H1 (cell line): Measurements from ENCODE around the gene SMARCAL1. TPM values are rescaled to one million over a fixed set of nuclear protein-coding genes. Genes with fewer than 3 reads are reported as not detected.

ENCODE experiments used
- CTCF ChIA-PET: fragments of 300-600 bp; sonication (Branson Sonifier 250); formaldehyde crosslinking; loops from one replicate; lab custom pipeline; 2021; ENCODE audit not compliant: partially characterized antibody; lab: Charles Lee
- POLR2A ChIA-PET: fragments of 300-600 bp; sonication (Branson Sonifier 250); formaldehyde crosslinking; loops from one replicate; lab custom pipeline; 2021; ENCODE audit warnings: inconsistent platforms; ENCODE audit not compliant: partially characterized antibody; lab: Charles Lee
- DNase-seq, 2 experiments: peaks; one replicate each; pipeline versions ENCODE4 v3.0.0 to v3.0.0-alpha.2; 2010 to 2022; ENCODE audit warnings: low spot score in 2 of 2, low read depth in 1 of 2, mixed read lengths in 1 of 2
- FAIRE-seq: peaks from 2 replicates; lab custom pipeline; 2011; peaks lifted over from hg19 to GRCh38; lab: Jason Lieb, UNC
- H2AFZ ChIP-seq: 2 replicates; pipeline ENCODE4 v1.8.1; 2012; ENCODE audit warnings: low read length, inconsistent platforms
- H2AK5ac ChIP-seq: 2 replicates; pipeline ENCODE4 v1.6.1; 2013; ENCODE audit warnings: low read depth, low read length
- H2BK120ac ChIP-seq: replicated peaks from 2 replicates; pipeline ENCODE3; 2013; ENCODE audit warnings: low read depth, low read length, inconsistent platforms
- H2BK12ac ChIP-seq: 2 replicates; pipeline ENCODE4 v1.6.1; 2013; ENCODE audit warnings: low read depth, low read length
- H2BK15ac ChIP-seq: 2 replicates; pipeline ENCODE4 v1.6.1; 2013; ENCODE audit warnings: low read length
- H2BK20ac ChIP-seq: 2 replicates; pipeline ENCODE4 v1.6.1; 2013; ENCODE audit warnings: low read length
- H2BK5ac ChIP-seq: 2 replicates; pipeline ENCODE4 v1.6.1; 2013; ENCODE audit warnings: low read depth, low read length
- H3K14ac ChIP-seq: 2 replicates; pipeline ENCODE4 v1.6.1; 2013; ENCODE audit warnings: inconsistent platforms; ENCODE audit not compliant: insufficient read length
- H3K18ac ChIP-seq: 2 replicates; pipeline ENCODE4 v1.6.1; 2013; ENCODE audit warnings: low read length; ENCODE audit errors: extremely low read depth
- H3K23ac ChIP-seq: 2 replicates; pipeline ENCODE4 v1.6.1; 2013; ENCODE audit warnings: inconsistent platforms; ENCODE audit not compliant: insufficient read length
- H3K23me2 ChIP-seq: 2 replicates; pipeline ENCODE4 v1.6.1; 2013; ENCODE audit warnings: low read depth, low read length
- H3K27ac ChIP-seq: 2 replicates; pipeline ENCODE4 v1.6.1; 2011; ENCODE audit warnings: low read depth, low read length, inconsistent platforms
- H3K27me3 ChIP-seq, 4 experiments: replicated peaks in 1 of 4; 1 replicate in 1 of 4; 2 replicates in 3 of 4; pipeline versions ENCODE4 v1.6.1 to v1.8.1; 2011 to 2013; ENCODE audit warnings: low read length in 3 of 4, mild to moderate bottlenecking in 3 of 4, inconsistent platforms in 2 of 4, mixed read lengths in 2 of 4, moderate library complexity in 1 of 4; ENCODE audit not compliant: control insufficient read depth in 3 of 4, insufficient read depth in 3 of 4; ENCODE audit errors: extremely low read depth in 1 of 4
- H3K36me3 ChIP-seq, 4 experiments: 2 replicates each; pipeline versions ENCODE4 v1.6.1 to v1.8.1; 2011 to 2013; ENCODE audit warnings: mild to moderate bottlenecking in 4 of 4, low read length in 3 of 4, moderate library complexity in 2 of 4, control low read depth in 1 of 4, inconsistent platforms in 1 of 4; ENCODE audit not compliant: insufficient read depth in 4 of 4, control insufficient read depth in 2 of 4
- H3K4ac ChIP-seq: replicated peaks from 2 replicates; pipeline ENCODE3; 2013; ENCODE audit warnings: low read length, low read depth, mixed read lengths, inconsistent platforms; ENCODE audit not compliant: insufficient read length
- H3K4me1 ChIP-seq, 4 experiments: replicated peaks in 1 of 4; 1 replicate in 1 of 4; 2 replicates in 3 of 4; pipeline versions ENCODE4 v1.6.1 to v1.8.1; 2011 to 2013; ENCODE audit warnings: low read length in 3 of 4, inconsistent platforms in 2 of 4, mixed read lengths in 1 of 4; ENCODE audit not compliant: insufficient read depth in 4 of 4, control insufficient read depth in 3 of 4
- H3K4me2 ChIP-seq, 2 experiments: 2 replicates each; pipeline versions ENCODE4 v1.6.1 to v1.8.1; 2011 to 2013; ENCODE audit warnings: low read depth in 2 of 2, low read length in 2 of 2, control low read depth in 1 of 2, inconsistent platforms in 1 of 2, mild to moderate bottlenecking in 1 of 2; ENCODE audit not compliant: insufficient read depth in 1 of 2
- H3K4me3 ChIP-seq, 4 experiments: fragments of 200-600, 300-600 bp in 1 of 4; sonication (generic), shearing (Covaris generic), sonication (Bioruptor Twin) in 1 of 4; 2 replicates each; pipeline versions ENCODE4 v1.5.1 to v1.8.1; 2011 to 2016; ENCODE audit warnings: low read length in 4 of 4, low read depth in 3 of 4, control low read depth in 2 of 4, inconsistent platforms in 2 of 4, mild to moderate bottlenecking in 2 of 4, mixed read lengths in 1 of 4, moderate library complexity in 1 of 4; ENCODE audit not compliant: insufficient read depth in 2 of 4; ENCODE audit errors: extremely low read depth in 1 of 4
- H3K56ac ChIP-seq: replicated peaks from 2 replicates; pipeline ENCODE3; 2013; ENCODE audit warnings: low read depth, mild to moderate bottlenecking, mixed read lengths, low read length, inconsistent platforms; ENCODE audit not compliant: insufficient read length
- H3K79me1 ChIP-seq: 2 replicates; pipeline ENCODE4 v1.6.1; 2013; ENCODE audit warnings: low read depth, low read length, control low read depth
- H3K79me2 ChIP-seq, 2 experiments: 2 replicates each; pipeline versions ENCODE4 v1.6.1 to v1.8.1; 2012 to 2013; ENCODE audit warnings: low read length in 2 of 2, mild to moderate bottlenecking in 2 of 2, inconsistent platforms in 1 of 2; ENCODE audit not compliant: insufficient read depth in 2 of 2, control insufficient read depth in 1 of 2
- H3K9ac ChIP-seq, 4 experiments: replicated peaks in 1 of 4; 1 replicate in 1 of 4; 2 replicates in 3 of 4; pipeline versions ENCODE4 v1.6.1 to v1.8.1; 2011 to 2013; ENCODE audit warnings: low read depth in 3 of 4, low read length in 3 of 4, control low read depth in 2 of 4, mild to moderate bottlenecking in 2 of 4, moderate library complexity in 2 of 4, inconsistent platforms in 1 of 4; ENCODE audit errors: extremely low read depth in 1 of 4
- H3K9me3 ChIP-seq, 2 experiments: 2 replicates each; pipeline versions ENCODE4 v1.6.1 to v1.8.1; 2012 to 2013; ENCODE audit warnings: mild to moderate bottlenecking in 2 of 2, moderate library complexity in 2 of 2, control low read depth in 1 of 2, inconsistent platforms in 1 of 2, low read depth in 1 of 2, low read length in 1 of 2, mixed read lengths in 1 of 2; ENCODE audit not compliant: insufficient read depth in 2 of 2
- H4K20me1 ChIP-seq, 2 experiments: replicated peaks in 1 of 2; 2 replicates each; pipeline versions ENCODE3 to v1.8.1; 2011 to 2013; ENCODE audit warnings: inconsistent platforms in 2 of 2, low read length in 2 of 2, mild to moderate bottlenecking in 1 of 2; ENCODE audit not compliant: insufficient read depth in 2 of 2, control insufficient read depth in 1 of 2
- H4K5ac ChIP-seq: 2 replicates; pipeline ENCODE4 v1.6.1; 2013; ENCODE audit warnings: low read length, low read depth, mixed read lengths, inconsistent platforms; ENCODE audit not compliant: insufficient read length
- H4K8ac ChIP-seq: 2 replicates; pipeline ENCODE4 v1.8.0; 2013; ENCODE audit warnings: mild to moderate bottlenecking, moderate library complexity, low read length, inconsistent platforms; ENCODE audit not compliant: insufficient read depth; ENCODE audit errors: extremely low read depth
- H4K91ac ChIP-seq: replicated peaks from 2 replicates; pipeline ENCODE3; 2013; ENCODE audit warnings: low read length, mixed read lengths, inconsistent platforms; ENCODE audit not compliant: insufficient read length
- BACH1 ChIP-seq: IDR thresholded peaks from 2 replicates; pipeline ENCODE4 v1.6.1; 2012; ENCODE audit warnings: low read length, improper control_type of control experiment
- CEBPB ChIP-seq: IDR thresholded peaks from 2 replicates; pipeline ENCODE4 v1.6.1; 2012; ENCODE audit warnings: low read depth, low read length
- EGR1 ChIP-seq: IDR thresholded peaks from 2 replicates; pipeline ENCODE4 v1.6.1; 2011; ENCODE audit warnings: low read depth, low read length, borderline replicate concordance
- HDAC2 ChIP-seq, 2 experiments: fragments of 300-600 bp in 1 of 2; sonication (generic) in 1 of 2; IDR thresholded peaks; 2 replicates each; pipeline ENCODE4 v1.6.1; 2011 to 2012; ENCODE audit warnings: low read depth in 2 of 2, low read length in 2 of 2, mild to moderate bottlenecking in 2 of 2, moderate library complexity in 2 of 2, borderline replicate concordance in 1 of 2, inconsistent platforms in 1 of 2
- HDAC6 ChIP-seq: IDR thresholded peaks from one replicate; pipeline ENCODE4 v1.7.1; 2012; ENCODE audit warnings: low read depth, mild to moderate bottlenecking, inconsistent platforms, low read length, moderate library complexity
- RXRA ChIP-seq: IDR thresholded peaks from 2 replicates; pipeline ENCODE4 v1.6.1; 2011; ENCODE audit warnings: low read depth, mild to moderate bottlenecking, low read length, moderate library complexity; ENCODE audit not compliant: insufficient read depth
- SP4 ChIP-seq: IDR thresholded peaks from 2 replicates; pipeline ENCODE4 v1.6.1; 2012; ENCODE audit warnings: low read length, inconsistent platforms
- TAF7 ChIP-seq: optimal IDR thresholded peaks from 2 replicates; pipeline ENCODE3; 2011; ENCODE audit warnings: low read depth, mild to moderate bottlenecking, inconsistent platforms, low read length, moderate library complexity, borderline replicate concordance
- TEAD4 ChIP-seq: IDR thresholded peaks from 2 replicates; pipeline ENCODE4 v1.6.1; 2012; ENCODE audit warnings: low read depth, low read length, inconsistent platforms, mixed read lengths
- WGBS, 2 experiments: shearing (Covaris generic) in 1 of 2; methylation state at CpG; one replicate each; pipeline versions ENCODE4 v1.1.6 to v1.1.7; 2013 to 2015; ENCODE audit warnings: low lambda C conversion rate in 2 of 2, mixed read lengths in 2 of 2, inconsistent platforms in 1 of 2, low coverage in 1 of 2, missing lambda C conversion rate in 1 of 2; ENCODE audit not compliant: insufficient replicate concordance in 2 of 2, insufficient coverage in 1 of 2, insufficient read length in 1 of 2; ENCODE audit errors: extremely low coverage in 1 of 2, missing lambda C conversion rate in 1 of 2; 5-methylcytosine and 5-hydroxymethylcytosine counted together
- polyA plus RNA-seq, 7 experiments: library from polyadenylated mRNA; depleted of rRNA in 3 of 7; stranded (reverse) in 5 of 7; unstranded in 2 of 7; fragments of >200 nt in 5 of 7; fragments of 200-250 nt in 2 of 7; gene quantifications; 1 replicate in 5 of 7; 2 replicates in 1 of 7; 4 replicates in 1 of 7; pipeline versions ENCODE4 v1.2.1 to v1.2.3, GENCODE V29; 2011 to 2013; ENCODE audit warnings: missing spikeins in 2 of 7, mixed read lengths in 2 of 7
- total RNA-seq: library from RNA; stranded (reverse); fragmentation: NEBNext Ultra II Directional; extraction: Animal tissue kit (Norgen Biotek cat#: 25700); gene quantifications from 2 replicates; pipeline ENCODE4 v1.2.1, GENCODE V29; 2021
- TF ChIP-seq, protein P1 (sequence below), 3 experiments: IDR thresholded peaks; 1 replicate in 2 of 3; 2 replicates in 1 of 3; pipeline versions ENCODE4 v1.5.1 to v1.6.1; 2011; ENCODE audit warnings: low read length in 3 of 3, mild to moderate bottlenecking in 3 of 3, inconsistent platforms in 2 of 3, low read depth in 1 of 3, moderate library complexity in 1 of 3; ENCODE audit not compliant: insufficient read depth in 1 of 3; ENCODE audit errors: control extremely low read depth in 1 of 3

The SMARCAL1 gene
- total and polyA plus RNA-seq, 2 of the 8 experiments (the other 6 are each of a cell fraction or from before 2014, with no cell fraction given) = 17.6 to 17.9 TPM

DNA sequence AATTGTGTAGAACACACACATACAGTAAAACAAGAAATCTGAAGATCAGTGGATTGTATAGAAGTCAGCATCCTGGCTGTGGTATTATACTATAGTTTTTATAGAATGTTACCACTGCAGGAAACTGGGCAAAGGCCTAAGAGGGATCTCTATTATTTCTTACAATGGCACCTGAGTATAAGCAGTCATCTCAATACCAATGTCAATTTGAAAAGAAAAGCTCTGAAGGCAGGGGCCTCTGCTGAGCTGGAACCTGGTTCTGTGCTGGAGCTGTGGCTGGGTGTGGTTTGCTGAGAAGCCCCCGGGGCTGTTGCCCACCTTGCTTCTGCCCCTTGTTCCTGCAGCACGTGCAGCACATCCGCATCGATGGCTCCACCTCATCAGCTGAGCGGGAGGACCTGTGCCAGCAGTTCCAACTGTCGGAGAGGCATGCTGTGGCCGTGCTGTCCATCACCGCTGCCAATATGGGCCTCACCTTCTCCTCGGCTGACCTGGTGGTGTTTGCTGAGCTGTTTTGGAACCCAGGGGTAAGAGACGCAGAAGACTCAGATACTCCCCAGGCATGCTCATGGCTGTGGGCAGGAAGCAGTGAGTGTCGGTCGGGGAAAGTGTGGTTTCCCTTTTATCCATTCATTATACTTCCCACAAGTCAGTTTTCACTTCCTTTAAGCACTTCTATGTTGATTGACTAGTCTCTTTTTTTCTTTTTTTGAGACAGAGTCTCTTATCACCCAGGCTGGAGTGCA is 62.8 kb downstream of the SMARCAL1 start:
- no peaks in the 10 kb centered on the region for H3K79me2 ChIP-seq
- DNase-seq (no peak), FAIRE-seq (no peak)
- no peak overlapping the region for H2BK20ac ChIP-seq
- H2AK5ac ChIP-seq = no peak overlapping the region
- no peak overlapping the region for H3K4ac ChIP-seq
- H3K4me3 ChIP-seq = no peak overlapping the region
- no peak overlapping the region for H3K9ac ChIP-seq
- H2AFZ ChIP-seq = no peak overlapping the region
- H2BK120ac ChIP-seq = no peak overlapping the region
- H3K56ac ChIP-seq = no peak overlapping the region
- H3K27me3 ChIP-seq = no peaks in the 10 kb centered on the region
- H3K18ac ChIP-seq = no peak overlapping the region
- H3K23me2 ChIP-seq = no peaks in the 10 kb centered on the region
- no peak overlapping the region for H2BK5ac ChIP-seq
- H3K9me3 ChIP-seq = no peaks in the 10 kb centered on the region
- POLR2A ChIA-PET = interaction anchor here (1.0 to 1.5 kb wide), 2 partner anchors 9 to 18 kb away, joined by 3 to 4 read pairs; no protein-coding TSS in a partner anchor
- H4K5ac ChIP-seq = no peak overlapping the region
- no peak overlapping the region for H2BK15ac ChIP-seq
- no peak overlapping the region for H3K23ac ChIP-seq
- H3K36me3 ChIP-seq = peaks cover 0 to 8% (median 0%) of the 10 kb centered on the region in 4 experiments; a peak in 1 of 8 replicates
- H2BK12ac ChIP-seq = no peak overlapping the region
- WGBS, 2 experiments = 90% methylated on average over 12 of the region's 12 CpGs; no CpG with 5 or more reads in 1 of the 2 experiments
- CTCF ChIA-PET = interaction anchor here (0.7 to 1.2 kb wide), 3 partner anchors 9 to 43 kb away, joined by 3 read pairs; no protein-coding TSS in a partner anchor
- H3K79me1 ChIP-seq = no peaks in the 10 kb centered on the region
- H4K91ac ChIP-seq = no peak overlapping the region
- no peak overlapping the region for H3K4me2 ChIP-seq
- H4K8ac ChIP-seq = no peak overlapping the region
- no peaks in the 10 kb centered on the region for H3K4me1 ChIP-seq
- peaks cover 0 to 2% of the 10 kb centered on the region in 2 experiments for H4K20me1 ChIP-seq
- H3K14ac ChIP-seq = no peak overlapping the region
- no peak overlapping the region for H3K27ac ChIP-seq
- TF ChIP-seq HDAC2 (IDR thresholded peaks at IDR 0.05; ENCODE audit: borderline replicate concordance in 1 of 2, low read depth in 2 of 2, low read length in 2 of 2) (no peak), HDAC6 (no peak), CEBPB (no peak), RXRA (no peak), BACH1 (no peak), TEAD4 (no peak), SP4 (no peak), TAF7 (no peak), EGR1 (no peak)
- TF ChIP-seq, protein P1, sequence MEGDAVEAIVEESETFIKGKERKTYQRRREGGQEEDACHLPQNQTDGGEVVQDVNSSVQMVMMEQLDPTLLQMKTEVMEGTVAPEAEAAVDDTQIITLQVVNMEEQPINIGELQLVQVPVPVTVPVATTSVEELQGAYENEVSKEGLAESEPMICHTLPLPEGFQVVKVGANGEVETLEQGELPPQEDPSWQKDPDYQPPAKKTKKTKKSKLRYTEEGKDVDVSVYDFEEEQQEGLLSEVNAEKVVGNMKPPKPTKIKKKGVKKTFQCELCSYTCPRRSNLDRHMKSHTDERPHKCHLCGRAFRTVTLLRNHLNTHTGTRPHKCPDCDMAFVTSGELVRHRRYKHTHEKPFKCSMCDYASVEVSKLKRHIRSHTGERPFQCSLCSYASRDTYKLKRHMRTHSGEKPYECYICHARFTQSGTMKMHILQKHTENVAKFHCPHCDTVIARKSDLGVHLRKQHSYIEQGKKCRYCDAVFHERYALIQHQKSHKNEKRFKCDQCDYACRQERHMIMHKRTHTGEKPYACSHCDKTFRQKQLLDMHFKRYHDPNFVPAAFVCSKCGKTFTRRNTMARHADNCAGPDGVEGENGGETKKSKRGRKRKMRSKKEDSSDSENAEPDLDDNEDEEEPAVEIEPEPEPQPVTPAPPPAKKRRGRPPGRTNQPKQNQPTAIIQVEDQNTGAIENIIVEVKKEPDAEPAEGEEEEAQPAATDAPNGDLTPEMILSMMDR (IDR thresholded peaks at IDR 0.05; ENCODE audit: control extremely low read depth in 1 of 3, insufficient read depth in 1 of 3, low read depth in 1 of 3, low read length in 3 of 3) = no peak
